ENCODE results near the gene NSD1. TPM values are rescaled to one million over a fixed set of nuclear protein-coding genes. Genes with fewer than 3 reads are reported as not detected.

The NSD1 gene
- total and polyA plus RNA-seq, 2 of the 4 experiments (the other 2 are of a cell fraction): 7.7 to 31.0 TPM

DNA sequence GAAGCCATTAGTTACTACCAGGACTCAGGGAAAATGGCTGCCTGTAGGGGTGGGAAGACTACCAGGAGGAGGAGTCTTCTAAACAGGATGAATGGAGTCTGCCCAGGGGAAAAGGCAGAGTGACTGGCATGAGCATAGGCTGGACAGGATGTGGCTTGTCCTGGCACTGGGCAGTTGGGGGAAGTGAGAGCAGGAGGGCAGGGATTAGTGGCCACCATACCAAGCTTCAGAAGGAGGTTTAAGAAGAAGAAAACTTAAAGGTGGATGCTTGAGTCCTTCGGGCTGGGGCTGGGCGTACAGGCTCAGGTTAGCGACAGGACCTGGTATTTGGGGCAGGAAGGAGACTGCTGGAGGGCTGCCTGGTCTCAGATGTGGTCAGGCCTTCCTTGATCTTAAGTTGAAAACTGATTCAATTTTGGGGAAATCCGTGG, 5.0 kb upstream of the NSD1 start:
- no peak overlapping the region for H3K23ac ChIP-seq (ENCODE audit: low read depth, low read length)
- no peak overlapping the region; the same call in 2 of the 3 replicates for H2BK15ac ChIP-seq (ENCODE audit: low read depth, low read length)
- no TSS peak for BruUV-seq (replicated peaks)
- no peak for ATAC-seq (ENCODE audit: low read depth)
- ChIA-PET CTCF (interaction anchor here (1.2 kb wide), 1 partner anchor 14 kb away, joined by 4 read pairs; no protein-coding TSS in a partner anchor), POLR2A (ENCODE audit: unreplicated experiment) (no interaction called here)
- H2AK5ac ChIP-seq (ENCODE audit: low read depth, low read length): no peak overlapping the region
- no peak overlapping the region for H3K18ac ChIP-seq (ENCODE audit: low read depth, low read length)
- no peaks in the 10 kb centered on the region for H3K9me3 ChIP-seq (ENCODE audit: control insufficient read depth, insufficient read depth, low read length)
- H2BK20ac ChIP-seq (ENCODE audit: low read depth, low read length): no peak overlapping the region
- 95% methylated on average over 3 of the region's 4 CpGs; no CpG with 5 or more reads in 1 of the 2 experiments for WGBS, 2 experiments (ENCODE audit: extremely low coverage in 2 of 2, insufficient read length in 1 of 2)
- no peak overlapping the region for H3K4me2 ChIP-seq (ENCODE audit: low read depth, low read length)
- H3K36me3 ChIP-seq (ENCODE audit: control insufficient read depth, insufficient read depth, low read length): no peaks in the 10 kb centered on the region
- in situ Hi-C loops (cut with MboI; ENCODE audit: low sequenced_read_pairs): no loop called here
- no peaks in the 10 kb centered on the region for H3K27me3 ChIP-seq (ENCODE audit: control insufficient read depth, insufficient read depth, low read length)
- H3K4me3 ChIP-seq (ENCODE audit: insufficient read depth, low read depth, low read length): no peak overlapping the region
- intact Hi-C loops (cut with micrococcal nuclease): no loop called here
- dilution Hi-C loops (cut with HindIII; ENCODE audit: low sequenced_read_pairs, unreplicated experiment): no loop called here
- no peak overlapping the region for H2BK120ac ChIP-seq (ENCODE audit: low read depth, low read length)
- H3K27ac ChIP-seq (ENCODE audit: insufficient read depth, low read length): no peak overlapping the region
- H3K56ac ChIP-seq (ENCODE audit: extremely low read depth, insufficient read depth, low read length): no peak overlapping the region
- TF ChIP-seq, protein P1, sequence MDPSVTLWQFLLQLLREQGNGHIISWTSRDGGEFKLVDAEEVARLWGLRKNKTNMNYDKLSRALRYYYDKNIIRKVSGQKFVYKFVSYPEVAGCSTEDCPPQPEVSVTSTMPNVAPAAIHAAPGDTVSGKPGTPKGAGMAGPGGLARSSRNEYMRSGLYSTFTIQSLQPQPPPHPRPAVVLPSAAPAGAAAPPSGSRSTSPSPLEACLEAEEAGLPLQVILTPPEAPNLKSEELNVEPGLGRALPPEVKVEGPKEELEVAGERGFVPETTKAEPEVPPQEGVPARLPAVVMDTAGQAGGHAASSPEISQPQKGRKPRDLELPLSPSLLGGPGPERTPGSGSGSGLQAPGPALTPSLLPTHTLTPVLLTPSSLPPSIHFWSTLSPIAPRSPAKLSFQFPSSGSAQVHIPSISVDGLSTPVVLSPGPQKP (IDR thresholded peaks at IDR 0.05; ENCODE audit: borderline replicate concordance, low read depth, low read length): no peak
- TF ChIP-seq MAZ (IDR thresholded peaks at IDR 0.05; ENCODE audit: borderline replicate concordance, low read depth, low read length) (no peak), POLR2A (IDR thresholded peaks at IDR 0.05; ENCODE audit: low read depth, low read length) (no peak), FOS (IDR thresholded peaks at IDR 0.05; ENCODE audit: low read depth, low read length) (no peak), MAFK (IDR thresholded peaks at IDR 0.05; ENCODE audit: low read depth, low read length) (no peak)
- H2AFZ ChIP-seq (replicated peaks; ENCODE audit: low read length, poor library complexity): peak overlapping the region; percentile 12
- no peaks in the 10 kb centered on the region for H3K79me1 ChIP-seq (ENCODE audit: low read depth in 1 of 2, low read length in 2 of 2)
- peak overlapping the region; percentile 3 for H2AK9ac ChIP-seq (replicated peaks; ENCODE audit: low read depth, low read length, poor library complexity)
- DNase-seq: no peak
- peaks cover 7% of the 10 kb centered on the region for H3K4me1 ChIP-seq (ENCODE audit: control insufficient read depth, insufficient read depth, low read length)
- peak overlapping the region in 1 of 2 experiments; percentile 12; a peak in 2 of 4 replicates for H4K8ac ChIP-seq (ENCODE audit: low read depth in 2 of 2, low read length in 2 of 2)
- H4K91ac ChIP-seq (ENCODE audit: insufficient read depth, low read depth, low read length): no peak overlapping the region
- H4K20me1 ChIP-seq (ENCODE audit: insufficient read depth, low read length): no peaks in the 10 kb centered on the region
- no peak overlapping the region for H3K14ac ChIP-seq (replicated peaks; ENCODE audit: low read depth, low read length)
- no peak overlapping the region for H3K9ac ChIP-seq (ENCODE audit: low read depth, low read length)
- peaks cover 19% of the 10 kb centered on the region for H3K9me1 ChIP-seq (ENCODE audit: insufficient read depth, low read length)
- H4K5ac ChIP-seq (ENCODE audit: low read depth, low read length): no peak overlapping the region
- H3K4ac ChIP-seq (ENCODE audit: low read depth, low read length): no peak overlapping the region
- H2BK5ac ChIP-seq (ENCODE audit: low read depth, low read length, poor library complexity, severe bottlenecking): no peak overlapping the region

All from IMR-90 (cell line).